ENCODE data around the gene TMEM235.
"Not testable (repeated sequence)": the region's sequence is repeated elsewhere in the genome, so short reads cannot be mapped to it uniquely, and the experiment has no call there.

TMEM235 gene

DNA sequence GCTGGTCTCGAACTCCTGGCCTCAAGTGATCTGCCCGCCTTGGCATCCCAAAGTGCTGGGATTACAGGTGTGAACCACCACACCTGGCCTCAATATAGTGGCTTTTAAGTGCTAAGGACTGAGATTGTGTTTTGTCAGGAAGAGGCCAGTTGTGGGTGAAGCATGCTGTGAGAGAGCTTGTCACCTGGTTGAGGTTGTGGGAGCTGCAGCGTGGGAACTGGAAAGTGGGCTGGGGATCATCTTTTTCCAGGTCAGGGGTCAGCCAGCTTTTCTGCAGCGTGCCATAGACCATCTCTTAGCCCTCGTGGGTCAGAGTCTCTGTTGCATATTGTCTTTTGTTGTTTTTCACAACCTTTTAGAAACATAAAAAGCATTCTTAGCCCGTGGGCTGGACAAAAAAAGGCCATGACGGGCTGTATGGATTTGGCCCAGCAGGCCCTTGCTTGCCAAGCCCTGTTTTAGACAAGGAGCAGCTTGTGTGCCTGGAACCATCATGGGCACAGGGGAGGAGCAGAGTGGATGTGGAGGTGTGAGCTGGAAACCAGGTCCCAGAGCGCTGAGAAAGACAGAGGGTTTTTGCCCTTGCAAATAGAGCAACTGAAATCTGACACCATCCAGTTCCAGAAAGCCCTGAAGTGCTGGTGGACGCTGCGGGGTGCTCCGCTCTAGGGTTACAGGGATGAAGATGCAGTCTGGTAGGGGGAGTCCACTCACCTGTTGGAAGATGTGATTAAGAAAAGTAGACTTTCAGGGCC lies 11.9 kb upstream of the TMEM235 start:
- DNase-seq = no peak

DNA sequence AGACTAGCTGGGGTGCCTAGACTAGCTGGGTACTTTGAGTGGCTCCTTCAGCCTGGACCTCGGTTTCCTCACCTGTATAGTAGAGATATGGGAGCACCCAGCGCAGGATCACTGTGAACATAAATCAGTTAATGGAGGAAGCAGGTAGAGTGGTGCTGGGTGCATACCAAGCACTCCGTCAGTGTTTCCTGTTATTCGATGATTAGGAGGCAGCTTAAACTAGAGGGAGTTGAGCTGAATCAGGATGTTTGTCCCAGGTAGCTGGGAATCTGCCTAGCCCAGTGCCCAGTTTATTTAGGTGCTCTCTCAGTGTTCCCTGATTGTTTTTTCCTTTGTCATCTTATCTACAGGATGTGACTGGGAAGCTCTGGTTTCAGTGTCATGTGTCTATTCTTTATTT lies 8.4 kb upstream of the TMEM235 start:
- DNase-seq = no peak

DNA sequence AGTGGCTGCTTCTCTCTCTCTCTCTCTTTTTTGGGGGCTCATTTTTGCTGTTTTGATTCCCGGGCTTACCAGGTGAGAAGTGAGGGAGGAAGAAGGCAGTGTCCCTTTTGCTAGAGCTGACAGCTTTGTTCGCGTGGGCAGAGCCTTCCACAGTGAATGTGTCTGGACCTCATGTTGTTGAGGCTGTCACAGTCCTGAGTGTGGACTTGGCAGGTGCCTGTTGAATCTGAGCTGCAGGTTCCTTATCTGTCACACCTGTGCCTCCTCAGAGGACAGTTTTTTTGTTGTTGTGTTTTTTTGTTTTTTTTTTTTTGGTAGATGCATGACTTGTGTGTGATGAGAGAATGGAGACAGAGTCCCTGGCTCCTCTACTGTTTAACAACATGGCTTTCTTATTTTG lies 7.7 kb upstream of the TMEM235 start:
- DNase-seq = no peak

- DNase-seq = no peak
Observed at GRCh38 chr17:78224231-78225087, 7.0 kb upstream of the TMEM235 start.

GRCh38 chr17:78225088-78225865 lies 6.2 kb upstream of the TMEM235 start:
- DNase-seq = no peak

GRCh38 chr17:78226055-78226758 lies 5.2 kb upstream of the TMEM235 start:
- DNase-seq = no peak

DNA sequence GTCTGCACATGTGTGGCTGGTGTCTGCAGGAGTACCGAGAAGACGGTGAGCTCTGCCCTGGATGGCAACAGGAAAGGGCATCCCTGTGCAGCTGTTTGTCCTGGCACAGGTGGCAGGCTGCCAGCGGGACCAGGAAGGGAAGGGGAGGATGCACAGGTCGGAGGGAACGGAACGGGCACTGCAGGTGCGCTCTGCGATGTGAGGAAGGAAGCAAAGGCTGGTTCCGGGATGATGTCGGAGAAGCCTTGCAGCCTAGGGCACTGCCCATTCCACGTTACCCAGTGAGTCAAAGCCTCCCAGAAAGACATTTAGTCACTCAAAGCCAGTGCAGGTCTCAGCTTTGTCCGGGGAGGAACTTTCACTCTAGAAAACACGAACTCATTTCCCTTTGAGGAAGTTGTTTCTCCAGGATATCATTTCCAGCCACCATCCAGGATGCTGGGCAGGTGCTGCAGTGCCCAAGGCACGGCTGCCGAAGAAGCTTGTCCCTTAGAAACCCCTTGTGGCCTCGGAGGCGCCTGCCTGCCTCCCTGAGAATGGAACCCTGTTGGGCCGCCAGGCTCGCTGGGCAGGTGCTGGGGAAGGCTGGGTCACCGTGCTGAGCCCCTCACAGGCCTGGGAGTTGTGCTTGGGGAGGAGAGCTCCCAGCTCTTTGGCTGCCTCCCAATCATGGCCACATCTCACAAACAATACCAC lies 4.5 kb upstream of the TMEM235 start:
- DNase-seq = no peak

GRCh38 chr17:78227455-78227916 lies 3.9 kb upstream of the TMEM235 start:
- no peak for DNase-seq

- DNase-seq = no peak
Observed at GRCh38 chr17:78228176-78228575, 3.3 kb upstream of the TMEM235 start.

GRCh38 chr17:78230252-78230962 lies 1.0 kb upstream of the TMEM235 start:
- no peak for DNase-seq

DNA sequence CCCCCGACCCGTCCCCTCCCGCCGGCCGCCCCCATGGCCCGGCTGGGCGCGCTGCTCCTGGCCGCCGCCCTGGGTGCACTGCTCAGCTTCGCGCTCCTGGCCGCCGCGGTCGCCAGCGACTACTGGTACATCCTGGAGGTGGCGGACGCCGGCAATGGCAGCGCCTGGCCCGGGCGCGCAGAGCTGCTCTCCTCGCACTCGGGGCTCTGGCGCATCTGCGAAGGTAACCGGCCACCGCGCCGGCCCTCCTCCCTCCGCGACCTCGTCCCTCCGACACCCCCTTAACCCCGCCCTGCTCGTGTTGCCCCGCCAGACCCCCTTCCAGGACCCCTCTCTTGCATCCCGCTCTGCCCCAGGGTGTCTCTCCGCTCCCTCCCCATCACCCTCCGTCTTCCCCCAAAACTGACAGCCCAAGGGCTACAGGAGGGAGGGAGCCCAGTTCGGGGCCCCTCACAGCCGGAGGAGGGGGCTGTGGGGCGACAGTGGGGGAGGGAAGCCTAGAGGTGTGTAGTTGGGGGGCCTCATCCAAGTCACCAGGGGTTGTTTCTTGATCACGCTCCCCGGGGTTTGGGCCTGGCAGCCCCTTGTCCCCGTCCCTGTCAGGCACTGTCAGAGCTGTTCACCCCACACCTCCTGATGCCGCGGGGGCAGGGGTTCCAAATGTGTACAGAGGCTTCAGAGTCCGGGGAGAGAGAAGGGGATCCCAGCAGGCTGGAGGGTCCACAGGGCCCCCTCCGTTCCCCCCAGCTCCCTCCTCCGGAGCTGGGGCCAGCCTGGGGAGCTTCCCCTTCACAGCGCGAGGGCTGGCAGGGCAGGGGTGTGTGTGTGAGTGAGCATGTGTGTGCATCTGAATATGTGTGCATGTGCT lies 794 bp downstream of the TMEM235 start:
- DNase-seq = no peak

DNA sequence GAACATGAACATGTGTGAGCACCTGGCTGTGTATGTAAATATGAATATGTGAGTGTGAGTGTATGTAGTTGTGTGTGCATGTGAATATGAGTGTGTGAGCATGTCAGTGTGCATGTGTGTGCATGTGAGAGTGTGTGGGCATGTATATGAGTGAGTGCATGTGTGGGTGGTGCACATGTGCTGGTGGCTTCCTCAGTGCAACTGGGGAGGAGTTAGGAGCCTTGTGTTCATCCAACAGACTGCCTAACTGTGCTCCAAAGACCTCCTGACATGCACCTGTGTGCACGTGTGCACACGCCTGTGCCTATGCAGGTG lies 1.4 kb downstream of the TMEM235 start:
- no peak for DNase-seq

DNA sequence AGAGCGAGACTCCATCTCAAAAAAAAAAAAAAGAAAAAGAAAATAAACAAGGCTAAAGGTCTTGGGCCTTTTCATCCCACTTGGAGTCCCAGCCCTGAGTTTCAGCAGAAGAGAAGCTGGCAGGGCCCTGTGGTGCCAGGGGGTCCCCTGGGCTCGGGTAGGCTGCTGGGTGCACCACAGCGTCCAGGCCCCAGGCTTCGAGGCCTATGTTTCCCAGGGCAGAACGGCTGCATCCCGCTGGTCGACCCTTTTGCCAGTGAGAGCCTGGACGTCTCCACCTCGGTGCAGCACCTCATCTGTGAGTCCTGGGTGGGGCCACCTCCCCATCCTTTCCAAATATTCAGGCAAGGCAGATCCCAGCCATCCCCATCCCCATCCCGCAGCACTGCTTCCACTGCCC lies 2.2 kb downstream of the TMEM235 start:
- no peak for DNase-seq

GRCh38 chr17:78234261-78234865 lies 2.9 kb downstream of the TMEM235 start:
- no peak for DNase-seq

GRCh38 chr17:78235022-78235421 lies 3.6 kb downstream of the TMEM235 start:
- DNase-seq = not testable (repeated sequence)

DNA sequence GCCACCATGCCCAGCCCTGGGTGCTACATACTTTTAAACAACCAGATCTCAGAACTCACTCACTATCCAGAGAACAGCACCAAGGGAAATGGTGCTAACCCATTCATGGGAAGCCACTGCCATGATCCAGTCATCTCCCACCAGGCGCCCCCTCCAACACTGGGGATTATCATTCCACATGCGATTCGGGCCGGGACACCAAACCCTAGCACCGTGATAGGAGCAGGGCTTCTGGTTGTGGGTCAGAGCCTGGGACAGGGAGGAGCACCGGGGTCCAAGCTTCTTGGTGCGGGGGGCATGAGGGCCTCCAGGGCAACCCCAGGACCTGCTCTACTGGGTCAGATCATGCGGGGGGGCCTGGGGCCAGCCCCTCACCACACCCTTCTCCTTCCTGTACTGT lies 4.5 kb downstream of the TMEM235 start:
- DNase-seq = no peak

DNA sequence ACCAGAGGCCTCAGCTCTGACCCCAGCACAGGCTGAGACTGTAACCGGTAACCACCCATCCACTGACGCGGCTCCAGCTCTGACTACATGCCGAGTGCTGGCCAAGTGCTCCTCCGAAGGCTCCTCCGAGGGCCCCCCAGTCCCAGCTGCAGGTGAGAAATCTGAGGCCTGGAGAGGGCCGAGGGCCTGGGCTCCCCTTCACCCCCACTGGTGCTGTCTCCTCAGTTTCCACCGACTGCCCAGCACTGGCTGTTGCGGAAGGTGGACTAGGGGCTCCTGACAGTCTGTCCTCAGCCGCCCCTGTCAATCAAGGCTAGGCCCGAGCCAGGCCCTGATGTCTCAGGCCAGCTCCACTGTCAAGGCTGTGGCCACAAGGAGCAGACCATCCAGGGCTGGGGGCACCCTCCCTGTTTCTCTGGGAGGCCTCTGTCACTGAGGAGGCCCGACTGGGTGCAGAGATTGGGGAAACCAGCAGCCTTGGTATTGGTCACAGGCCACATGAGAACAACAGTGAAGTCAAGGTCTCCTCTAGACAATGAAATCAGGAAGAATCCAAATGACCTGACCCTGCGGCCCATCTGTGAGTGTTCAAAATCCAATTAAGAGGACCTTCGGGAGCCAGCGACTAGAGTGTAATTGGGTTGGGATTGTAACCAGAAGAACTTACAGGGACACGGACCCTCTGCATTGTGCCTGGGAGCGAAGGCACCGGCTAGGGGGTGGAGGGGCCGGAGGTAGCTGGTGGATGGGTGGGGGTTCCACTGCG lies 5.1 kb downstream of the TMEM235 start:
- DNase-seq = no peak

DNA sequence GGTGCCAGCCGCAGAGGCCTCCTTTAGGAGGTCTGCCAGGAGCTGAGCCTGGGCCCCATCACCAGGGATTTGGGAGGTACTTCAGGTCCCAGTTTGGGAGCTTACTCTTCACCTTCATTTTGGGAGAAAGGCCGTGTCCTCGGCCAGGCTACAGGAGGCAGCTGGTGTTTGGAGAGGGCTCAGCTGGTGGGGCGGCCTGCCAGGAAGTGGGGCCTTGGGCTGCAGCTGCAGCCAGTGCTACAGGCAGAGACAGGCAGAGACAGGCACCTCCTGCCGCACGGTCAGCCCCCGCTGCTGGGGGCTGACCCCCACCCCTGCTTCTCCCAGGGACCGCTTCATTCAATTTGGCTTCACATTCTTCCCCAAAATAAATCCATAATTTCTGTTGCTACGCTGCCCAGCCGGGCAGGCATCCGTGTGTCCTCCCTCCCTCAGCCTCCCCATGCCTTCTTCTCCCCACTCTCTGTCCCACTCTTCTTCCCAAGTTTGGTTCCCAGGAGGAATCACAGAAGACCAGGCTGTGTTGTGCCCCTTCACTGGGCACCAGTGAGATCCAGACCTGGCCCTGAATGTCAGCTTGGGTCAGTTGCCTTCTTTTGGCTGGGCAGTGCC lies 6.1 kb downstream of the TMEM235 start:
- no peak for DNase-seq
